C4-2B (cell line): ENCODE measurements around the gene ATP12A.
"Not testable (repeated sequence)": the region's sequence is repeated elsewhere in the genome, so short reads cannot be mapped to it uniquely, and the experiment has no call there.

Experiments
- H3K27ac ChIP-seq: fragments of 450-650 bp; 2 replicates; pipeline ENCODE4 v1.5.1; 2017
- CTCF ChIP-seq: fragments of 450-650 bp; conservative IDR thresholded peaks from 2 replicates; pipeline ENCODE4 v1.5.1; 2017; ENCODE audit warnings: mild to moderate bottlenecking
- ZFX ChIP-seq: fragments of 450-650 bp; IDR thresholded peaks from 2 replicates; pipeline ENCODE4 v1.6.1; 2017

ATP12A gene

DNA sequence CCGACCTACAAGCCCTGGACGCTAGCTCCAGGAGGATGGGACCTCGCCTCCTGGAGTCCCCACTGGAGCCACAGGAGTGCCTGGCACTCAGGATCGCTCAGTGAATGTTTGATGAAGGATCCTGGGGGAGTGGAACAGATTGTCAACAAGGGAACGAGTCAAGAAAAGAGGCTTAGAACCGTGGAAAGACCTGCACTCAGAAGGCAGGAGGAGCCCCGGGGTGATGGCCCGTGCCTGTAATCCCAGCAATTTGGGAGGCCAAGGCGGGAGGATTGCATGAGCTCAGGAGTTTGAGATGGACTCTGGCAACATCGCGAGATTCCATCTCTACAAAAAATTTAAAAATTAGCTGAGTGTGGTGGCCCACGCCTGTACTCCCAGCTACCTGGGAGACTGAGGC lies 38.9 kb downstream of the ATP12A start:
- TF ChIP-seq ZFX = no peak
- no peak for TF ChIP-seq CTCF
- H3K27ac ChIP-seq = no peak overlapping the region

DNA sequence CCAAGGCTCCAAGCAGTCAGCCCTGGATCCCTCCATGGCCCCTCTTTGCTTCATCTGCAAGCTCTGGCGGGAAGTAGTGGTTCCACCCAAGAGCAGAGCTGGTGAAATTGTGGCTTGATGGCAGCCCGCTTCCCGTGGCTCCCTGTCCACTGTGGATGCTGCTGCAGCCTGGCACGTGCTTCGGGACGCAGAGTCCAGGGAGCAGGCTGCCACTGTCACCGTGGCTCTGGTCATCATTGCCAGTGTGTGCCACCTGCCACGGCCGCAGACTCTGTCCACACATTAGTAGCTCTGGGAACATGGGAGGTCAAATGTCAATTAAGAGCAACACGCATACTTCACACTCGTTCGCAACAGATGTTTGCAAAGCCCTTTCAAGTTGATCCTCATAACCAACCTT lies 43.0 kb downstream of the ATP12A start:
- H3K27ac ChIP-seq = no peak overlapping the region
- no peak for TF ChIP-seq ZFX
- TF ChIP-seq CTCF = no peak

DNA sequence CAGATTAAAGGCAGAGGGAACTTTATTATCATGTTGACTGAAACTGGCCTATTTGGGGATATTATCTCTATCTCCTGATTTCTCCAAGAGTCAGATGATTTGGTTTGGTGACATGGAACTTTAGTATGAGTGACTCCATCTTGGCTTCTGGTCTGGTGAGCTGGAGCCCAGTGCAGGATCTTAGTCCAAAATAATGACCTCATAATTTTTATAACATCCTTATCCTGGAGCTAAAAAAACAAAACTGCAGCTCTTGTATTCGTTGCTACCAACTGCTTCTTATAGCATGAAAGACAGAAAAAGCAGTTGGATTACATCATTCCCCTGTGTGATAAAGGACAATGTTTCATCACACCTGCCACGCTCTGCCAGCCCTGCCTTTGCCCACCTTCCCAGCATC lies 44.5 kb downstream of the ATP12A start:
- TF ChIP-seq CTCF (no peak), ZFX (no peak)
- no peak overlapping the region for H3K27ac ChIP-seq

DNA sequence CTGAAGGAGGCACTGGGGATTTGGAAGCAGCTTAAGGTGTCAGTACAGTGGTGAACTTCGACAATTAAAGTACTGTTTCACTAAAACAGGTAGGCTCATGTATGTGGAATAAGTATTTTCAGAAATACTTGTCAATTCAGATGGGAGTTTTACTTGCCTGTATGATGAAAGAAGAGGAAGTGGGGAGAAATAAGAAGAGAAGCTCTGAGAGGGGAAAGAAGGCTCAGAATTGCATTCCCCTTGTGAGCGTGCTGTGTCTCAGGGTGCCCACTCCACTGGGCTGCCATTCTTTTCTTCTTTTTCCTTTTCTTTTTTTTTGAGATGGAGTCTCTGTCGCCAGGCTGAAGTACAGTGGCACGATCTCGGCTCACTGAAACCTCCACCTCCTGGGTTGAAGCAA lies 45.2 kb downstream of the ATP12A start:
- H3K27ac ChIP-seq = no peak overlapping the region
- no peak for TF ChIP-seq CTCF
- TF ChIP-seq ZFX = no peak

- TF ChIP-seq ZFX (no peak), CTCF (peak; percentile 99)
- no peak overlapping the region for H3K27ac ChIP-seq
Observed at GRCh38 chr13:24727731-24728601, 47.8 kb downstream of the ATP12A start.

DNA sequence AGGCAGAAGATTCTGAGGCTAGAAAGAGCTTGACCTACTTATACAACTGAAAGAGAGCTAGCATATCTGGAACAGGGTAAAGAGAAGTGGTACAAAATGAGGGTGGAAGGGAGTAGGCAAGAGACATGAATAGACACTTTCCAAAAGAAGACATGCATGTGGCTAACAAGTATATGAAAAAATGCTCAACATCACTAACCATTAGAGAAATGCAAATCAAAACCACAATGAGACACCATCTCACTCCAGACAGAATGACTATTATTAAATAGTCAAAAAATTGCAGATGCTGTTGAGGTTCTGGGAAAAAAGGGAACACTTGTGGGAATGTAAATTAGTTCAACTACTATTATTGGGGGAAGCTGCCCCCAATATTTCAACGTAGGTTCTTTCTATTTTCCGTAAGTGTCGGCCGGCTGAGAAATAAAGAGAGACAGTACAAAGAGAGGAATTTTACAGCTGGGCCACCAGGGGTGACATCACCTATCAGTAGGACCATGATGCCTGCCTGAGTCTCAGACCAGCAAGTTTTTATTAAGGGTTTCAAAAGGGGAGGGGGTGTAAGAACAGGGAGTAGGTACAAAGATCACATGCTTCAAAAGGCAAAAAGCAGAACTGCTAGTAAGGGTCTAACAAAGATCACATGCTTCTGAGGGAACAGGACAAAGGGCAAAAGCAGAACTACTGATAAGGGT lies 50.8 kb downstream of the ATP12A start:
- not testable (repeated sequence) for H3K27ac ChIP-seq

GRCh38 chr13:24734950-24735349 lies 54.7 kb downstream of the ATP12A start:
- TF ChIP-seq CTCF = no peak
- no peak for TF ChIP-seq ZFX

More at GRCh38 chr13:24734950-24735349, 54.7 kb downstream of the ATP12A start:
- no peak overlapping the region for H3K27ac ChIP-seq
